ENCODE measurements around the gene IFNL1. TPM values are rescaled to one million over a fixed set of nuclear protein-coding genes. Genes with fewer than 3 reads are reported as not detected.

The IFNL1 gene
- total RNA-seq, 1 donor from 2014 or later: not detected

GRCh38 chr19:39341129-39341718, 45.0 kb downstream of the IFNL1 start:
- no peak for TF ChIP-seq CTCF (IDR thresholded peaks at IDR 0.05)
- H3K4me1 Mint-ChIP-seq (ENCODE audit: low read depth): peaks cover 45% of the 10 kb centered on the region
- no peaks in the 10 kb centered on the region for H3K27me3 Mint-ChIP-seq (ENCODE audit: low read depth)
- peak overlapping the region; percentile 99 for H3K4me3 Mint-ChIP-seq (ENCODE audit: unreplicated experiment)
- H3K27ac Mint-ChIP-seq (ENCODE audit: unreplicated experiment): peak overlapping the region; percentile 95
- no peaks in the 10 kb centered on the region for H3K36me3 Mint-ChIP-seq (ENCODE audit: low read depth)
- no peak for DNase-seq (ENCODE audit: low spot score)
- H3K9me3 Mint-ChIP-seq (ENCODE audit: low read depth): no peaks in the 10 kb centered on the region

GRCh38 chr19:39341719-39342604, 45.8 kb downstream of the IFNL1 start, which contains the start of gene SAMD4B:
Gene SAMD4B, plus strand, starts transcription at chr19:39342421. Its CDS starts 14,473 bp downstream, at chr19:39356894.
- peak; percentile 100 for DNase-seq (ENCODE audit: low spot score)
- TF ChIP-seq CTCF (IDR thresholded peaks at IDR 0.05): peak; percentile 89
- Mint-ChIP-seq H3K9me3 (ENCODE audit: low read depth) (no peaks in the 10 kb centered on the region), H3K36me3 (ENCODE audit: low read depth) (no peaks in the 10 kb centered on the region), H3K4me3 (ENCODE audit: unreplicated experiment) (peak within 1 kb of the TSS; percentile 99), H3K27me3 (ENCODE audit: low read depth) (no peaks in the 10 kb centered on the region), H3K4me1 (ENCODE audit: low read depth) (peaks cover 52% of the 10 kb centered on the region), H3K27ac (ENCODE audit: unreplicated experiment) (peak within 1 kb of the TSS; percentile 95)

- TF ChIP-seq CTCF (IDR thresholded peaks at IDR 0.05): no peak
- H3K9me3 Mint-ChIP-seq (ENCODE audit: low read depth): no peaks in the 10 kb centered on the region
- peak overlapping the region; percentile 89 for H3K4me3 Mint-ChIP-seq (ENCODE audit: unreplicated experiment)
- no peaks in the 10 kb centered on the region for H3K27me3 Mint-ChIP-seq (ENCODE audit: low read depth)
- H3K36me3 Mint-ChIP-seq (ENCODE audit: low read depth): peaks cover 2% of the 10 kb centered on the region
- peak overlapping the region; percentile 91 for H3K27ac Mint-ChIP-seq (ENCODE audit: unreplicated experiment)
- no peak for DNase-seq (ENCODE audit: low spot score)
- peaks cover 60% of the 10 kb centered on the region for H3K4me1 Mint-ChIP-seq (ENCODE audit: low read depth)
Observed at GRCh38 chr19:39342647-39343305, 46.6 kb downstream of the IFNL1 start.

- no peak for TF ChIP-seq CTCF (IDR thresholded peaks at IDR 0.05)
- no peaks in the 10 kb centered on the region for H3K9me3 Mint-ChIP-seq (ENCODE audit: low read depth)
- H3K36me3 Mint-ChIP-seq (ENCODE audit: low read depth): peaks cover 8% of the 10 kb centered on the region
- peak overlapping the region; percentile 45 for H3K27ac Mint-ChIP-seq (ENCODE audit: unreplicated experiment)
- H3K4me3 Mint-ChIP-seq (ENCODE audit: unreplicated experiment): no peak overlapping the region
- peaks cover 62% of the 10 kb centered on the region for H3K4me1 Mint-ChIP-seq (ENCODE audit: low read depth)
- no peaks in the 10 kb centered on the region for H3K27me3 Mint-ChIP-seq (ENCODE audit: low read depth)
- no peak for DNase-seq (ENCODE audit: low spot score)
Observed at GRCh38 chr19:39345956-39346355, 49.7 kb downstream of the IFNL1 start.

Data from chondrocyte (in vitro differentiated cells).